Activated naive CD8-positive, alpha-beta T cell (primary cell): Measurements from ENCODE around the gene USP20.

Experiments
- H3K27ac Mint-ChIP-seq: one replicate; pipeline ENCODE4 v1.8.0; 2021; ENCODE audit warnings: mixed read lengths
- H3K27me3 Mint-ChIP-seq: one replicate; pipeline ENCODE4 v1.8.0; 2021; ENCODE audit warnings: mixed read lengths
- H3K36me3 Mint-ChIP-seq: one replicate; pipeline ENCODE4 v1.8.0; 2021; ENCODE audit warnings: mixed read lengths
- H3K4me1 Mint-ChIP-seq: one replicate; pipeline ENCODE4 v1.8.0; 2021; ENCODE audit warnings: low read depth, mixed read lengths
- H3K4me3 Mint-ChIP-seq: one replicate; pipeline ENCODE4 v1.8.0; 2021; ENCODE audit warnings: mild to moderate bottlenecking, mixed read lengths
- H3K9me3 Mint-ChIP-seq: one replicate; pipeline ENCODE4 v1.8.0; 2021; ENCODE audit warnings: low read depth, mixed read lengths

Gene USP20

GRCh38 chr9:129918296-129918950 lies 83.2 kb downstream of the USP20 start:
- peaks cover 29% of the 10 kb centered on the region for H3K4me1 Mint-ChIP-seq
- peak overlapping the region; percentile 81 for H3K27ac Mint-ChIP-seq
- H3K9me3 Mint-ChIP-seq, result no peaks in the 10 kb centered on the region
- peaks cover 11% of the 10 kb centered on the region for H3K36me3 Mint-ChIP-seq
- H3K27me3 Mint-ChIP-seq, result no peaks in the 10 kb centered on the region
- H3K4me3 Mint-ChIP-seq, result no peak overlapping the region

- Mint-ChIP-seq H3K27me3 (no peaks in the 10 kb centered on the region), H3K4me1 (peaks cover 30% of the 10 kb centered on the region), H3K36me3 (peaks cover 11% of the 10 kb centered on the region), H3K27ac (peak overlapping the region; percentile 81), H3K9me3 (no peaks in the 10 kb centered on the region), H3K4me3 (no peak overlapping the region)
Observed at GRCh38 chr9:129919277-129919676, 84.0 kb downstream of the USP20 start.

- Mint-ChIP-seq H3K9me3 (no peaks in the 10 kb centered on the region), H3K4me3 (no peak overlapping the region), H3K27ac (peak overlapping the region; percentile 67), H3K4me1 (peaks cover 32% of the 10 kb centered on the region), H3K27me3 (no peaks in the 10 kb centered on the region), H3K36me3 (peaks cover 11% of the 10 kb centered on the region)
Observed at GRCh38 chr9:129919841-129920240, 84.6 kb downstream of the USP20 start.

- Mint-ChIP-seq H3K27me3 (no peaks in the 10 kb centered on the region), H3K4me1 (peaks cover 24% of the 10 kb centered on the region), H3K27ac (peak overlapping the region; percentile 64), H3K36me3 (peaks cover 6% of the 10 kb centered on the region), H3K9me3 (no peaks in the 10 kb centered on the region), H3K4me3 (no peak overlapping the region)
Observed at GRCh38 chr9:129921905-129922304, 86.6 kb downstream of the USP20 start.

GRCh38 chr9:129923589-129923988 lies 88.3 kb downstream of the USP20 start:
- H3K4me1 Mint-ChIP-seq, result peaks cover 17% of the 10 kb centered on the region
- no peak overlapping the region for H3K4me3 Mint-ChIP-seq
- no peaks in the 10 kb centered on the region for H3K9me3 Mint-ChIP-seq
- no peak overlapping the region for H3K27ac Mint-ChIP-seq
- H3K27me3 Mint-ChIP-seq, result no peaks in the 10 kb centered on the region
- peaks cover 6% of the 10 kb centered on the region for H3K36me3 Mint-ChIP-seq

- no peak overlapping the region for H3K4me3 Mint-ChIP-seq
Observed at GRCh38 chr9:129929496-129930125, 94.4 kb downstream of the USP20 start.

GRCh38 chr9:129930743-129931142 lies 95.5 kb downstream of the USP20 start:
- peaks cover 46% of the 10 kb centered on the region for H3K4me1 Mint-ChIP-seq
- peaks cover 10% of the 10 kb centered on the region for H3K36me3 Mint-ChIP-seq
- H3K27me3 Mint-ChIP-seq, result no peaks in the 10 kb centered on the region
- no peaks in the 10 kb centered on the region for H3K9me3 Mint-ChIP-seq
- H3K4me3 Mint-ChIP-seq, result no peak overlapping the region
- peak overlapping the region; percentile 80 for H3K27ac Mint-ChIP-seq

More at GRCh38 chr9:129929496-129930125, 94.4 kb downstream of the USP20 start:
- H3K36me3 Mint-ChIP-seq, result peaks cover 10% of the 10 kb centered on the region
- H3K4me1 Mint-ChIP-seq, result peaks cover 42% of the 10 kb centered on the region
- H3K27ac Mint-ChIP-seq, result peak overlapping the region; percentile 80
- no peaks in the 10 kb centered on the region for H3K9me3 Mint-ChIP-seq
- no peaks in the 10 kb centered on the region for H3K27me3 Mint-ChIP-seq
